ENCODE data around the gene KLHL18. TPM values are rescaled to one million over a fixed set of nuclear protein-coding genes. Genes with fewer than 3 reads are reported as not detected.
"Not testable (repeated sequence)": the region's sequence is repeated elsewhere in the genome, so short reads cannot be mapped to it uniquely, and the experiment has no call there.

Gene KLHL18
- polyA plus RNA-seq (ENCODE audit: insufficient read length) = 14.9 TPM
- long read RNA-seq, donor 1, full-length matches to known transcripts = 3 of 3 reads
- long read RNA-seq, donor 1, partial matches to known transcripts = 0 of 3 reads
- long read RNA-seq, donor 1, other reads (novel, unspliced or antisense) = 0 of 3 reads
- long read RNA-seq, donor 2, full-length matches to known transcripts = 3 of 3 reads
- long read RNA-seq, donor 2, partial matches to known transcripts = 0 of 3 reads
- long read RNA-seq, donor 2, other reads (novel, unspliced or antisense) = 0 of 3 reads
- long read RNA-seq, donor 3, full-length matches to known transcripts = 2 of 2 reads
- long read RNA-seq, donor 3, partial matches to known transcripts = 0 of 2 reads
- long read RNA-seq, donor 3, other reads (novel, unspliced or antisense) = 0 of 2 reads
- long read RNA-seq, donor 4 = 0 reads
- long read RNA-seq, donor 5, full-length matches to known transcripts = 9 of 9 reads
- long read RNA-seq, donor 5, partial matches to known transcripts = 0 of 9 reads
- long read RNA-seq, donor 5, other reads (novel, unspliced or antisense) = 0 of 9 reads
- long read RNA-seq, donor 6, full-length matches to known transcripts = 4 of 4 reads
- long read RNA-seq, donor 6, partial matches to known transcripts = 0 of 4 reads
- long read RNA-seq, donor 6, other reads (novel, unspliced or antisense) = 0 of 4 reads
- long read RNA-seq, donor 7, full-length matches to known transcripts = 10 of 10 reads
- long read RNA-seq, donor 7, partial matches to known transcripts = 0 of 10 reads
- long read RNA-seq, donor 7, other reads (novel, unspliced or antisense) = 0 of 10 reads
- long read RNA-seq, donor 8 = 0 reads

DNA sequence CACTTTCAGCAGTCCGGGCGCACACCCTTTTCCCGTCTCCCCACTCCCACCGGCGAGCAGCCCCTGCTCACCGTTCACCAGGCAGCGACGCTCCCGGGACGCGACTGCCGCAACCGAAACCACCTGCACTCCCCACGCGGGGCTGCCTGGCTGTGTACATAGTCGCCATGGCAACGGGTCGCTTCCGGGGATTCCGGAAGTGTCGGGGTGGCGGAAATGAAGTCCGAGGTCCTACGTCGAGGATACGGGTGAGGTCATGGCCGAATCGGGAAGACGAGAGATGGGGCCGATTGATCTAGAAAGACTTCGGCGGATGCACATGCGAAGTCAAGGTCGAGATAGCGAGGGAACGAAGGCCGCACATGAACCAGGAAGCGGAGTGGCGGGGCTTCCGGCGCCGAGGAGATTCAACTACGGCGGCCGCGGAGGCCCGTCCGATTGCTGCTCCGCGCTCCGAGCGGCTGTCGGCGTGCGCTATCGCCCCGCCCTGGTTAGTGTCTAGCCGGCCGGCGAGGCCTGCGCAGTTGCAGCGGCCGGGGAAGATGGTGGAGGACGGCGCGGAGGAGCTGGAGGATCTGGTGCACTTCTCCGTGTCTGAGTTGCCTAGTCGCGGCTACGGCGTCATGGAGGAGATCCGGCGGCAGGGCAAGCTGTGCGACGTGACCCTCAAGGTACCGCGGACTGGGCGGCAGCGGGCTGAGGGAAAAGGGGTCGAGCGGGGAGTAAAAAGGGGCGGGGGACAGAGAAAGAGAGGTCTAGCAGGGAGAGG, at the start of gene KLHL18, which contains the start of gene KIF9:
TSS of gene KLHL18 (plus strand) at position 521 of the 769 bp plus-strand sequence. CDS start at position 543, 22 bp downstream.
TSS of gene KIF9 (minus strand) at position 376 of the 769 bp plus-strand sequence. CDS start 5,425 bp downstream, outside the sequence.
- DNase-seq = peak; percentile 95

DNA sequence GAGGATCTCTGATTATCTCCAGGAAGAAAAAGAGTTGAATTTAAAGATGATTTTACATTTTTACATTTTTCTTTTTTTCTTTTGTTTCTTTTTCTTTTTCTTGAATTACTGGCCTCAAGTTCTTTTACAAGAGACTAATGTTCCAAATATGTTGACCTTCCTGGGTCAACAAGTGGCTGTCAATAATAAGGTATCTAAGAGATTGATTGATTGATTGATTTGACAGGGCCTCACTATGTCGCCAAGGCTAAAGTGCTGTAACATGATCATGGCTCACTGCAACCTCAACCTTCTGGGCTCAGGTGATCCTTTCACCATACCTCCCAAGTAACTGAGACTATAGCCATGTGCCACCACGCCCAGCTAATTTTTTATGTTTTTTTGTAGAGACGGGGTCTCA, 44.7 kb upstream of the KLHL18 start:
- no peak for DNase-seq

DNA sequence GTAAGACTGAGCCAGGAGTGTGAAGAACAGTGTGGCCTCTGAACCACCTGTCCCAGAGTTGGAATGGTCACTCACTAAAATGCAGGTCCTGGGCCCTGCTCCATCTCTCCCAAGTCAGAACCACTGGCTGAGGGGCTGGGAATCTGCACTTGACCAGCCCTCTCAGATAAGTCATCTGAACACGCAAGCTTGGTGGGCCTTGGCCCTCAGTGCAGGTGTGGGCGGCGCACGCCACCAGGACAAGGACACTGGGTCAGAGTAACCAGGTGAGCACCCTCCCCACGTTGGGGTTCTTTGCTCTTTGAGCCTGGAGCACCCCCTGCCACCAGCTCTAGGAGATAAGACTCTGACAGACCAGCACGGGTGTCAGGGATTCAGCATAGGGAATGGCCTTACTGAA, 42.8 kb upstream of the KLHL18 start:
- no peak for DNase-seq

DNA sequence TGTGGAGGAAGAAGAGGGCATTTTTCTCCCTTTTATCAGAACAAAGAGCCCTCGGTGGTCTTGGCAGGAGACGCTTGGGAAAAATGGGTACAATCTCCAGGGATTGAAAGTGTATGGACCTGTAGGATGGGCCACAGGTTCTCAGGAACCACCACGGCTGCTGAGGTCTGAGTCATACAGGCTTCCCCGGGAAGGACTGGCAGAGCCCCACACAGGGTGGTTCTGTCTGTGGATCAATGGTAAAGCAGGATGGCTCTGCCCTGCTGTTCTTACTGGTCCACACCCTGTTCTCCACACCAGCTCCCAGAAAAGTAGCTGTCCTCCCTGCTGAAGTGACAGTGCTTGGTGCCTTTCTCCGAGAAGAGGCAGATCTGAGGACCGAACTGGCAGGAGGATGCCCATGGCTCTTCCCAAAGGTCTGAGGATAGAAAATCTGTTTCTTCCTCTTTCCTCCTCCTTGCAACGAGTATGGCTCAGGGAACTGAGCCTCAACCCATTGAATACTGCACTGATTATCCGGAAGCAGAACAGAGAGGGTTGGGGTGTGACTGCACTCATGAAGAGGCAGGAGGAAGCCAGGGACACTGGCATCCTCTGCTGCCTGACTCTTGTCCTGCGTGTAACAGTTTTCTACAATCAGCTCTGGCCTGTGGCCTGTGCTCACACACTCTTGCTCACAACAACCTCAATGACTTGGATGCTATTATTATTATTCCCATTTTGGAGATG, 39.2 kb upstream of the KLHL18 start:
- no peak for DNase-seq

DNA sequence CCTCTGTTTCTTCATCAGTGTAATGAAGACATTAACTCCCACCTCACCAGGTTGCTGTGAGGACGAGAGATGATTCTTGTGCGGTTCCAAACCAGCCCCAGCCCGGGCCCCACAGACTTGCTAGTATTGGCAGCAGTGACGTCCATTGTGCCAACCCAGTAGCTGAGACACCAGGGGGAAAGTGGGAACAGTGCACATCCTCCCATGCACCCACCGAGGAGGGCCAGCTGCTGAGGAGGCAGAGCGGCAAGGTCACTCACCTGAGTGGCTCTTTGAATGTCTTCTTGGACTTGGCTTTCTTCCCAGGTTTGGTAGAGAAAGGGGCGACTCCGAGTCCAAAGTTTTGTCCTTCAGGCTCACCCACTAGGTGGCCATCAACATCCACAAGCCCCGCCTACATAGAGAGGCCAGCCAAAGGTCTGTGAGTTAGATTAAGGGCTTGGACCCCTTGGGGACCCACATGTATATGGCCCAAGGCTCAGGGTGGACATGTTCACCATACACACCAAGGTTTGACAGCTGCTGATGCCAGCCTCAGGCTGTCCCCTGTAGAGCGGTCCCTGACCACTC, 38.1 kb upstream of the KLHL18 start:
- DNase-seq = no peak

DNA sequence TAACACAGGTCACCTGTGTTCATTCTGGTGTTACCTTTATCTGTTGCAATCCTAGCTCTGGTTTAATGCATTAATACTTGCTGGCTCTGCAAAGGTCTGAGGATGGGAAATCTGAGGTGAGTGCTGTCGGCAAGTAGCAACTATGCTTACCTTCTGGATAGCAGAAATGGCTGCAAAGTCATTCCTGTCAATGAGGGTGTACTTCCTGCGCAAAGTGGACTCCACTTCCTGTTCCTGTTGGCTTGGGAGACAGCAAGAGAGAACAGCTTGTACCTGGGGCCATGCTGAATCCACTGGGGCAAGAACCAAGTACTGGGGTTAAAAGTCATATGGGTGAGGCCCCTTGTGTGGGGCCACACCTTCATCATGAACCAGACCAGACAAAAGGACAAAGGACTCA, 37.5 kb upstream of the KLHL18 start:
- DNase-seq = no peak

DNA sequence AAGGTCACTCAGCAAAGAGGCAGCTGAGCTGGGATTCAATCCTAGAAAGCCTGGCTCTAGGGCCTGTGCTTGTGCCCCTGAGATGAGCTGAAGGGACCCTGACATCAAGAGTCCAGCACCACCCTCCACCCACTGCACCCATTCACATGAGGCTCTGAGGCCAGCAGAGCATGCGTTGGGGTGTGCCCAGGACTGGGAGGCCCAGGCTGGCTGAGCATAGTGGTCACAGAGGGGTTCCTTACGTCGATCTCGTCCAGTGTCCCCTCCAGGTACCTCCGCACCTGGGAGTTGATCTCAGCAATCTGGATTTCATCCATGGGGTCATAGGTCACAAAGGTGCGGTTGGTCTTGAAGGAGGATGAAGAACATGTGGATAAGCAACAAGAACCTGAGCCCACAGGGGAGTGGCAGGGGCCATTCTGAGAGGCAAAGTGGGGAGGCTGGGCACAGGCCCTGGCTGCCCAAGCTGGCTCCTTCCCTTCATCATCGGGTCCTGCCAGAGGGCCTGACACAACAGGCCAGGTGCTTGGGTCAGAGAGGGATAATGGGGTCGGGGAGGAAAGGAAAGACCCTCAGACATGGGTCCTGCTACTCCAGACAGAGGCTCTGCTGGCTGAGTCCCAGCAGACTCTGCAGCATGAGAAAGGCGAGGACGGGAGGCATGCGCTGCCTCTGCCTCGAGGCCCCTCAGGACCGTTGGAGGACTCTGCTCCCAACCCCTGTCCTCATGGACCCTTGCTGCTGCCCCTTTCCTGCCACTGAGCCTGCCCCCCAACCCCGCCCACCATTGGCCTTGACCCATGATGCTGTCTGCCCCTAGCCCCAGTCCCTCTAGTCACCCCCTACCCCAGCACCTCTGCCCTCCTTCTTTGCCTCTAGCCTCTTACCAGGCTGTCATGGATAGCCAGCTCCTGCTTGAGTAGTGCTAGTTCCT, 35.3 kb upstream of the KLHL18 start:
- DNase-seq = no peak

DNA sequence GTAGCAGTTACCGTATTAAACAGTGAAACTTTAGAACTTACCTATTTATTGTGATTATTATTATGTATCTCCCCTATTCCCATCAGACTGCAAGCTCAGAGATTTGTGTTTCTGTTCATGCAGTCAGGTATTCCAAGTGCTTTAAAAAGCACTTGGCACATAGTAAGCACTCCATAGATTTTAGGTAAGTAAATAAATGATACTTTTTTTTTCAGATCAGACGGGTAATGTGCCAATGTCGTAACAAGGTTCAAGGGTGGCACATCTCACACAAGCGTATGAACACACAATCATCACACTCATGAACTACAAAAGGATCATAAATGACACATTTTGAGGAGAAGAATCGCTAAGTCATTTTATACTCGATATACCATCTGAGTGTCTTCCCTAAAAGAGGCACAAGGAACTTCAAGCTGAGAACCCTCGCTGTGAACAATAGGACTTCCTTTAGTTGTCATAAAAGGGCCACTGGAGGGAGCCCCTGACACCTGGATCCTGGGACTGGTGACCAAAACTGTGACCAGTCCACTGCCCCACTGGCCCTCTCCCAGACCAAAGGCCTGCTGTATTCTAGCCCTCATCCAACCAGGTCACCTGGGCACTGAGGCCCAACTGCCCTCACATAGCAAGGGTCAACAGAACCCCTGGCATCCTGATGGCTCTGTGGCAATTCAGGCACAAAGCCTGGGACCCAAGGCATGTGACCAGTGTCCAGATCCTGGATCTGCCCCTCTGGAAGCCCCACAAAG, 32.3 kb upstream of the KLHL18 start:
- DNase-seq = peak; percentile 17

DNA sequence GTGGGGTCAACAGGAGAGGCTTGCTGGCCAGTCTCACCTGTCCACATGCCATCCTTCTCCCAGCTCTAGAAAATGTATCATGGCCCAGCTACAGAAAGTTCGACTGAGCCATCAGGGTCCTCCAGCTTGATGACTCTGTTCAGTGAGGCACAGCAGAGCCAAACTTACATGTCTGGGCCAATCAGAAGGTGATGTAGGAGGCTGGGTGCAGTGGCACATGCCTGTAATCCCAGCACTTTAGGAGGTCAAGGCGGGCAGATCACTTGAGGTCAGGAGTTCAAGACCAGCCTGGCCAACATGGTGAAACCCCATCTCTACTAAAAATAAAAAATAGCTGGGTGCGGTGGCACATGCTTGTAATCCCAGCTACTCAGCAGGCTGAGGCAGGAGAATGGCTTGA, 31.7 kb upstream of the KLHL18 start:
- not testable (repeated sequence) for DNase-seq

DNA sequence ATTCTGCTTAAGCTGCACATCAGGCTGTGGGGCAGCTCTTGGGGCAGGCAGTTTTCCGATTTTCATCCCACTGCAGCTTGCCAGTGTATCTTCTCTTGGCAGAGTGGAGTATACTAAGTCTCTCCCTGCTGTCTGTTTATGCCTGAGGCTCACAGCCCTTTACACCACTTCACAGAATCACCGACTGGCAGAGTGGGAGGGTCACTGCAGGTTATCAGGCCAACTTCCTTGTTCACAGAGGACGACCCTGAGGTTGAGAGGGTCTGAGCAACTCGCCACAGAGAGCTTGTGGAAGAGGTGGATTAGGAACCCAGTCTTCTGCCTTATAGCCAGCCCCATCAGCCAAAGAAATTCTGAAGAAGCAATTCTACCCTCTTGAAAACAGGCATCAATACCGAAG, 31.1 kb upstream of the KLHL18 start:
- no peak for DNase-seq

DNA sequence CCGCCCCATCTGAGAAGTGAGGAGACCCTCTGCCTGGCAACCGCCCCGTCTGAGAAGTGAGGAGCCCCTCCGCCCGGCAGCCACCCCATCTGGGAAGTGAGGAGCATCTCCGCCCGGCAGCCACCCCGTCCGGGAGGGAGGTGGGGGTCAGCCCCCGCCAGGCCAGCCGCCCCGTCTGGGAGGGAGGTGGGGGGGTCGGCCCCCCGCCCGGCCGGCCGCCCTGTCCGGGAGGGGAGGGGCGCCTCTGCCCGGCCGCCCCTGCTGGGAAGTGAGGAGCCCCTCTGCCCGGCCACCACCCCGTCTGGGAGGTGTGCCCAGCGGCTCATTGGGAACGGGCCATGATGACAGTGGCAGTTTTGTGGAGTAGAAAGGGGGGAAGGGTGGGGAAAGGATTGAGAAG, 26.4 kb upstream of the KLHL18 start:
- not testable (repeated sequence) for DNase-seq

DNA sequence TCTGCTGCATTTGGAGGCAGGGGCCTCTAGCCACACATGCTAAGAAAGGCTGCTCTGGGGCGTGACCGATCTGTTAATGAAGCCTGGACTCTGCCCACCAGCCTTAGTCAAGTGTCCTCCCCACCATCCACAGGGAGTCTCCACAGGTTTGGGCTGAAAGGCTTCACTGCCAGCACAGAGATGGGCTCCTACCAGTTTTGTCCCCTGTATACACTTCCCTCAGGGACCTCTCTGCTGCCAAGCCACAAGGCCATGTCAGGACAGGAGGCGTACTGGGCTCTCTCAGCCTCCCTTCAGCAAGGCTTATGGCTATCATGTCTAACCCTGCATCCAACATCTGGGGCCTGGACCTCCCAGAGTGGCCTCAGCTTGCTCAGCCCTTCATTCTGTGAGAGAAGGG, 23.6 kb upstream of the KLHL18 start:
- no peak for DNase-seq

DNA sequence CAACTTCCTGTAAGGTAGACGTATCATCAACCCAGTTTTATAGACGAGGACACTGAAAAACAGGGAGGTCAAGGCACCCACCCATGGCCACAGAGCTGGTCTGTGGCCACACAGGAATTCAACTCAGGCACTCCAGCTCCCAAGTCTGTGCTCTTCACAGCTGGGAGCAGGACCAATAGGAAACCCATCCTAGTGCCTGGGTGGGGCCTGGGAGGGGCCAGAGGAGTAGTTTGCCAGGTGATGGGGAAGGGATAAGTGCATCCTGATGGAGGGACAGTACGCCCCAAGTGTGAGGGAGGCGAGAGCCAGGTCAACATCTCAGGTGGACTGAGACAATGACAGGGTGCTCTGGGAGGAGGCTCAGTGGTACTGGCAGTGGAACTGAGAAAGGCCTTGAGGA, 22.1 kb upstream of the KLHL18 start:
- DNase-seq = no peak

DNA sequence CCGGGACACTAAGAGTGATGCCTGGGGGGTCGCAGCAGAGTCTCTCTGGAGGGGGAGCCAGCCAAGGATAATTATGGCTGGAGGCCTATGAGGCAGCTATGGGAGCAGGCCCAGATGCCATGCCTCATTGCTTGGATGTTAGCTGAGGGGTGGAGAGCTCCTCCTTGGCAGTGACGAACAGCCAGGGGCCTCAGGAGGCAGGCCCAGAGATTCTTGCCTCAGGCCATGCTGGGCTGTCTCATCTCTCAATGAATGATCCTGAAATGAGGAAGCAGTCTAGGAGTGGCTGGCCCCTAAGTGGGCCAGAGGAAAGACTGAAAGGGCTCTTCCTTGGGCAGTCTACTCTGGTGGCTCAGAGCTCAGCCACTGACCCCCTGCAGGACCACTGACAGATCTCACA, 21.4 kb upstream of the KLHL18 start:
- no peak for DNase-seq

DNA sequence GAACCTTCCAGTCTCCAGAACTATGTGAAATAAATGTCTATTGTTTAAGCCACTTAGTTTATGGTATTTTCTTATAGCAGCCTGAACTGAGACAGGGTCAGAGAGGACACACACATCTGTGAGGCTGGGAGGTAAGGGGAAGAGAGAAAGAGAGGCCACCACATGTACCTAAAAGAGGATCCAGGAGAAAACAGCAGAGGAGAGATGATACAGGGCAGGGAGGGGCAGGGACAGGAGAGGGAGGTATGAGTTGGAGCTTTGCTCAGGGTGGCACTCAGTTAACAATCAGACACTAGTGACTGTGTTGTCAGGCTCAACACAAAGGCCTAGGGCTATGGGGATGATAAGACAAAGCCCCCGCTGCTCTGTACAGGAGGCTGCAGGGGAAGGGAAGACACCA, 17.7 kb upstream of the KLHL18 start:
- DNase-seq = no peak

DNA sequence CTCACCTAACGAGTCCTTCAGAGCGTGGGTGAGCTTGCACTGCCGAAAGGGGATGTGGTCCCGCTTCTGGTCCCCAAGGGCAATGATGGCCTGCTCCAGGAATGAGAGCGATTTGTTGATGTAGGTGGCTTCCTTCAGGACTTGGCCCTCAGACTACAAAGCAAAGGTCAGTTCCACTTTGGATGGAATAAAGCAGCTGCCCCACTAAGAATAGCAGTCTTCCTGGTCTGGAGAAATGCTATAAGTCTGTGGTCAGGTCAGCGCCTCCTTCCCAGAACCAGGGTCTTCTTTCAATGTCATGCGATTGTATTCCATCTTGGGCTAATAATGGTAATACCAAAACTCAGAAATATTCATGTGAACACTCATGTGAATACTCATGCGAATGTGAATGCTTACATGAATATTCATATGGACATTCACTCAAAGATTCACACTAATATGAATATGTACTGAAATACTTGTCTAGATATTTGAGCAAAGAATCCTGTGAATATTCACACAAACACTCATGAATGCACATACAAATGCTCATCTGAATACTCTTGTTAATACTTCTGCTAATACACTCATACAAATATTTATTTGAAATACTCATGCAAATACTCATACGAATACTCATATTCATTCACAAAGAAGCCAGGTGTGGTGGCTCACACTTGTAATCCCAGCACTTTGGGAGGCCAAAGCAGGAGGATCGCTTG, 16.9 kb upstream of the KLHL18 start:
- no peak for DNase-seq

DNA sequence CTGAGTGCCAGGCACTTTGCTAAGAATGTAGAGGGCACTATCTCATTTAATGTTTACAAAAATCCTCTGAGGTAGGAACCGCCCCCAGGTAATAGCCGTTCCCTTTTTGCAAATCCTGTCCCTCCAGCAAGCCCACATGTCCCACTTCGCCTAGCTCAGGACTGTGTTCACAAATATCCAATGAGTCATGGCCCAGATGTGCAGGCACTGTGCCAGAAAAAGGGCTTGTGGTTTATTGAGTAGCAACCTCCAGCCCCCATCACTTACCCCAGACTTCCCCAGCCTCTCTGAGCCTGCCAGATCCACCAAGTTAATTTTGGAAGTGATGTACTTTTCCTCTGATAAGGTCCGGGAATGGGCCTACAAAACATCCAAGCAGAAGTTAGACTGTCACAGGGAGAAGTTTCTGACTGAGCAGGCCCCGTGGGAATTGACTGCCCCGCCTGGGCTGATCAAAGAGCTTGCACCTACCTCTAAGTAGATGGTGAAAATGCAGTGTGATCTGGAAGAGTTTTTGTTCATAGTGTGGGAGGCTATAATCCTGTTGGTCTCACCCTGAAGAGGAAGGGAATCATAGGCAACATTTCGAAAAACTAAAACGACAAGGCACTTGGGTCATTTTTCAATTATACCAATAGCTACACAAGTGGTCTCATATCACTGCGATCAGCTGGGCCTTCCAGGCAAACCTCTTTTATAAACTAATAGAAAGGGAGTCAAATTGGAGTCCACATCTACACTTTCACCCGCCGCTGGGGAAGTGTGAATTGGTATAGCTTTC, 15.8 kb upstream of the KLHL18 start:
- peak; percentile 6 for DNase-seq

DNA sequence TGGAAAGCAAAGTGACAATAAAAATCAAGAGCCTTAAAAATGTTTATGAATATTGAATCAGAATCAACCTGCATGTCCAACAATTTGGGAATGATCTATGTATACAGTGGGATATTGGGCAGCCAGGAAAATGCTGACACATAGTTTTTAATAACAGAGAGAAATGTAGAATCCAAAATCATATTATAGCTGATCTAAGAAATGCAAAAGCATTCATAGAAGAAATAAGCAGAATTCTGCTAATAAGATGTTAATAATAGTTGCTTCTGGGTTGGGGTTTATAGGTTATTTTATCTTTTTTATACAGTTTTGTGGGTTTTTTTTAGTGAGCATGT, 15.3 kb upstream of the KLHL18 start:
- DNase-seq = no peak

Measured in left kidney (tissue), 8 donors.